T-cell (primary cell): ENCODE measurements around the gene ALLC. TPM values are rescaled to one million over a fixed set of nuclear protein-coding genes. Genes with fewer than 3 reads are reported as not detected.

Experiments
- ATAC-seq, 4 experiments: fragments of 200-7000 bp in 3 of 4; fragments of 150-1000 bp in 1 of 4; cut with Tn5 transposase; replicated peaks in 1 of 4; 1 replicate in 3 of 4; 2 replicates in 1 of 4; pipeline ENCODE4 v1.10.0; 2021; ENCODE audit warnings: moderate library complexity in 3 of 4, mild to moderate bottlenecking in 2 of 4, moderate number of reproducible peaks in 1 of 4
- CTCF ChIA-PET, 2 donors: fragments of 300-600 bp; sonication (Branson Sonifier 250); formaldehyde crosslinking; loops; one replicate each; lab custom pipeline; 2022; ENCODE audit warnings: antibody characterized with exemption in 2 of 2; lab: Charles Lee
- POLR2A ChIA-PET, 2 donors: fragments of 300-600 bp; sonication (Branson Sonifier 250); formaldehyde crosslinking; loops; one replicate each; lab custom pipeline; 2022; ENCODE audit warnings: antibody characterized with exemption in 2 of 2; lab: Charles Lee
- DNase-seq, 35 experiments: peaks; one replicate each; pipeline versions ENCODE4 v3.0.0 to v3.0.0-alpha.2; 2013 to 2023
- H3K27ac ChIP-seq: one replicate; pipeline ENCODE4 v1.5.1; 2013; ENCODE audit warnings: low read length
- H3K27me3 ChIP-seq, 2 experiments: replicated peaks in 1 of 2; 1 replicate in 1 of 2; 2 replicates in 1 of 2; pipeline versions ENCODE4 v1.6.1 to v1.7.0; 2013; ENCODE audit warnings: low read length in 1 of 2, mixed read lengths in 1 of 2; ENCODE audit not compliant: control insufficient read depth in 2 of 2, insufficient read depth in 2 of 2; ENCODE audit errors: extremely low read depth in 1 of 2
- H3K36me3 ChIP-seq, 2 donors: 1 replicate in 1 of 2; 2 replicates in 1 of 2; pipeline versions ENCODE4 v1.6.1 to v1.7.0; 2013; ENCODE audit warnings: low read length in 1 of 2; ENCODE audit not compliant: control insufficient read depth in 2 of 2, insufficient read depth in 1 of 2; ENCODE audit errors: extremely low read depth in 1 of 2
- H3K4me1 ChIP-seq, 2 experiments: 1 replicate in 1 of 2; 2 replicates in 1 of 2; pipeline versions ENCODE4 v1.6.1 to v1.7.0; 2013; ENCODE audit warnings: low read length in 2 of 2, mixed read lengths in 1 of 2; ENCODE audit not compliant: insufficient read depth in 2 of 2, control insufficient read depth in 1 of 2; ENCODE audit errors: extremely low read depth in 1 of 2
- H3K4me3 ChIP-seq, 2 donors: 1 replicate in 1 of 2; 2 replicates in 1 of 2; pipeline versions ENCODE4 v1.5.1 to v1.7.0; 2013; ENCODE audit warnings: mild to moderate bottlenecking in 2 of 2, low read length in 1 of 2, moderate library complexity in 1 of 2; ENCODE audit not compliant: control insufficient read depth in 1 of 2; ENCODE audit errors: extremely low read depth in 1 of 2
- H3K9me3 ChIP-seq: 2 replicates; pipeline ENCODE4 v1.7.0; 2013
- H3K27ac Mint-ChIP-seq, 2 donors: one replicate each; pipeline ENCODE4 v1.8.0; 2020 to 2021; ENCODE audit warnings: mild to moderate bottlenecking in 2 of 2, mixed read lengths in 2 of 2
- H3K27me3 Mint-ChIP-seq, 2 donors: one replicate each; pipeline ENCODE4 v1.8.0; 2021 to 2022; ENCODE audit warnings: mixed read lengths in 2 of 2
- H3K36me3 Mint-ChIP-seq: one replicate; pipeline ENCODE4 v1.8.0; 2021; ENCODE audit warnings: mixed read lengths
- H3K4me1 Mint-ChIP-seq, 3 donors: one replicate each; pipeline ENCODE4 v1.8.0; 2020 to 2022; ENCODE audit warnings: mixed read lengths in 3 of 3, mild to moderate bottlenecking in 1 of 3
- H3K4me3 Mint-ChIP-seq, 3 donors: one replicate each; pipeline ENCODE4 v1.8.0; 2020 to 2022; ENCODE audit warnings: mild to moderate bottlenecking in 3 of 3, mixed read lengths in 3 of 3, moderate library complexity in 3 of 3
- H3K9me3 Mint-ChIP-seq, 3 donors: one replicate each; pipeline ENCODE4 v1.8.0; 2020 to 2022; ENCODE audit warnings: mixed read lengths in 3 of 3
- WGBS: methylation state at CpG from one replicate; pipeline ENCODE4 v1.1.5; 2013; ENCODE audit warnings: missing lambda C conversion rate; ENCODE audit not compliant: insufficient coverage; 5-methylcytosine and 5-hydroxymethylcytosine counted together
- total RNA-seq, 35 experiments: library from RNA in 6 of 35; stranded (reverse) in 6 of 35; fragments of 120-200 nt in 1 of 35; gene quantifications; one replicate each; pipeline versions ENCODE4 v1.2.1 to v1.2.4 and lab custom pipeline; 2013 to 2026

Gene ALLC
- total RNA-seq, 5 donors from 2014 or later (not counting 1 experiment from before 2014, with no cell fraction given), result not detected

DNA sequence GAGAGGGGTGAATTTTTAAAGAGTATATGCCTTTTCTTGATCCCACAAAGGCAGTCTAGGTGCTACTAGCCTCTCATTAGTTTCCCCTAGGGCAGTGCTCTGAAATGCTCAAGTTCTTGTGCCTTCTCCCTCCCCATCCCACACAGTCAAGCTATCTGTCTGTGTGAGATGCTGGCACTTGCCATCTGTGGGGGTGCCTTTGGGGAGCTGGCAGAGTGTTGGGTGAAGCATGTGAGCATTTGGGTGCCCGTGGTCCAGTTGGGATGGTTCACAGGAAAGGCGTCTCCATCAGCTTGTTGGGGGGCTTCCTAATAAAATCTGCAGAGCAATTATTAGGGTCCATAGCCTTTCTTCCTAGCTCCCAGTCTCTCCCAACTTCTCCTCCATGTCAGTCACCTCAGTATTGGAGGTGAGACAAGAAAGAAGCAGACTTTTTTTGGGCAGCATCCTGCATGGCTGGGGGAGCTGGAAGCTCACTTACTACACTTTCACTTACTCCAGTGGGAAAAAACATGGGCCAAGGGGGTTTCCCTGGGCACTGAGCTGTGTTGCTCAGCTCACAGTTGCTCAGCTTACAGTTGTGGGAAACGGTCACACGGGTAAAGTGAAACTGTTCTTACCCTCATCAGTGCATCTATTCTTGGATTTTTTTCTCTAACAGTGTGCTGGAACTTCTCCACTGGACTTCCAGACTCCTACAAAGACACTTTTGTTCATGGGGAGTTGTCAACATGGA, 33.8 kb upstream of the ALLC start:
- Mint-ChIP-seq H3K36me3 (peaks cover 19% of the 10 kb centered on the region), H3K4me1 (no peaks in the 10 kb centered on the region), H3K27ac (no peak overlapping the region), H3K9me3 (no peaks in the 10 kb centered on the region), H3K27me3 (peaks cover 0 to 7% of the 10 kb centered on the region in 2 donors), H3K4me3 (no peak overlapping the region)
- DNase-seq, result no peak
- Histone ChIP-seq H3K9me3 (no peaks in the 10 kb centered on the region), H3K4me3 (no peak overlapping the region), H3K27me3 (peaks cover 0 to 21% of the 10 kb centered on the region in 2 experiments), H3K36me3 (no peaks in the 10 kb centered on the region), H3K4me1 (no peaks in the 10 kb centered on the region), H3K27ac (no peak overlapping the region)
- ATAC-seq, result no peak
- WGBS, result no CpG with 5 or more reads among the region's 4 CpGs
- POLR2A ChIA-PET, result no interaction called here
- CTCF ChIA-PET, result no interaction called here

GRCh38 chr2:3625186-3625585, 32.8 kb upstream of the ALLC start:
- Mint-ChIP-seq H3K9me3 (no peaks in the 10 kb centered on the region), H3K27me3 (peaks cover 0 to 7% of the 10 kb centered on the region in 2 donors), H3K4me1 (no peaks in the 10 kb centered on the region), H3K27ac (no peak overlapping the region), H3K4me3 (no peak overlapping the region), H3K36me3 (peaks cover 19% of the 10 kb centered on the region)
- ChIA-PET POLR2A (no interaction called here), CTCF (no interaction called here)
- Histone ChIP-seq H3K9me3 (no peaks in the 10 kb centered on the region), H3K27ac (no peak overlapping the region), H3K36me3 (no peaks in the 10 kb centered on the region), H3K4me3 (no peak overlapping the region), H3K27me3 (peaks cover 0 to 21% of the 10 kb centered on the region in 2 experiments), H3K4me1 (no peaks in the 10 kb centered on the region)
- WGBS, result 94% methylated on average over 6 of the region's 8 CpGs
- ATAC-seq (no peak), DNase-seq (peak in 2 of 35 experiments; percentile 7 to 11)

DNA sequence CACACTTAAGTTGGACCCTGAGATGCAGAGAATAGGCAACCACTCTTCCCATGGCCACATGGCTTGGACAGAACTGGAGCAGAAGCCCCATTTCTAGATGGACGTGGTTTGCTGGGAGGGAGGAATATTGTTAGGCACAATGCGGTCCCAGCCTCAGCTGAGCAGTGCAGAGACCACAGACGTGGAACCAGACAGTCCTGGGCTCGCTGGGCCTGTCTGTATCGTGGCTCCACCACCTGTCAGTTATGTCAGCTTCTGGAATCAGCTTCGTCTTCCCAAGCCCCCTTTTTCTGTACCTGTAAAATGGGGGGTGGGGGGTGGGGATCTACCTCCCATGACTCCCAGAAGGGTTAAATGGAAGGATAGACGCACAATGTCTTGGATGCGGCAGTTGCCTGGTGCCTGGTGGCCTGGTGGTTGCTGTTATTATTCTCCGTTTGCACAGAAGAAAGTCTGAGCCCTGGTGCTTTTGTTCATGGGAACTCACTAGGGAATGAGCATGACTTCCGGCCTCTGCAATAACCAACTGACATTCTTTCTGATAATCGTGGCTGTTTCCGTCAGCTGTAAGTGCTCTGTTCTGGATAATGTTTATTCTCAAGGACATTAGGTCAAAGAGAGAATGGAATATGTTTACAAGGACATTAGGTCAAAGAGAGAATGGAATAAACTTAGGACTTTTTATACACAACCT, 31.7 kb upstream of the ALLC start:
- Mint-ChIP-seq H3K4me1 (no peaks in the 10 kb centered on the region), H3K9me3 (no peaks in the 10 kb centered on the region), H3K36me3 (peaks cover 19% of the 10 kb centered on the region), H3K27ac (no peak overlapping the region), H3K4me3 (no peak overlapping the region), H3K27me3 (peaks cover 0 to 7% of the 10 kb centered on the region in 2 donors)
- H3K27me3 ChIP-seq, result peaks cover 0 to 21% of the 10 kb centered on the region in 2 experiments
- no peaks in the 10 kb centered on the region for H3K9me3 ChIP-seq
- no peak overlapping the region for H3K4me3 ChIP-seq
- no peak for ATAC-seq
- no peaks in the 10 kb centered on the region for H3K4me1 ChIP-seq
- H3K36me3 ChIP-seq, result no peaks in the 10 kb centered on the region
- peak in 1 of 35 experiments; percentile 3 for DNase-seq
- ChIA-PET CTCF (no interaction called here), POLR2A (no interaction called here)
- WGBS, result 84% methylated on average over 7 of the region's 12 CpGs
- H3K27ac ChIP-seq, result no peak overlapping the region

DNA sequence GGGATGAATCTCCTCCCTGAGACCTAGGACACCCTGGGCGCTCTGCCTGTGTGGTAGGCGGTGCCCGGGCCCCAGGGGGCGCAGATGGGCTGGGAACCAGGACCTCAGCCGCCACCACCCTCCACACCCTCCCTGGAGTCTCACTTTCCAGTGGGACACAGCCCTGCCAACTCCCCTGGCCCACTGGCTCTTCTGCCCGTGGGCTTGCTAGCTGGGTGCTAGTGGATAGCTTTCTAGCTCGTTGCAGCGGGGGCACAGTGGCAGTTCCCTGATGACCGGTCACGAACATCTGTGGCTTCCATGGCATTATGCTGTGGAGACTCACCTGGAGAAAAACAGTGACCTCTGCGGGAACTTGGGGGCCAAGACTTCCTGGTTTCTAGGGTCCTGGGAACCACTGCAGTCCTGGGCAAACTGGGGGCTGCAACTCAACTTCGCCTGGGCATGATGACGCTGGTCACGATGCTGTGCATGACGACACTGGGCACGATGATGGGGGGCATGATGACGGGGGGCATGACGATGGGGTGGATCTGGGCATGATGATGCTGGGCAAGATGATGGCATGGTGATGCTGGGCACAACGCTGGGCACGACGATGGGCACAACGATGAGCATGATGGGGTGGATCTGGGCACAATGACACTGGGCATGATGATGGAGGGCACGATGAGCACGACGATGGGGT, 31.0 kb upstream of the ALLC start:
- Histone ChIP-seq H3K27ac (no peak overlapping the region), H3K4me1 (no peaks in the 10 kb centered on the region), H3K36me3 (no peaks in the 10 kb centered on the region), H3K27me3 (peaks cover 0 to 21% of the 10 kb centered on the region in 2 experiments), H3K9me3 (no peaks in the 10 kb centered on the region), H3K4me3 (no peak overlapping the region)
- 89% methylated on average over 25 of the region's 25 CpGs for WGBS
- DNase-seq, result peak in 2 of 35 experiments; percentile 3 to 4
- Mint-ChIP-seq H3K36me3 (peaks cover 19% of the 10 kb centered on the region), H3K4me1 (no peaks in the 10 kb centered on the region), H3K27ac (no peak overlapping the region), H3K4me3 (no peak overlapping the region), H3K9me3 (no peaks in the 10 kb centered on the region), H3K27me3 (peaks cover 0 to 7% of the 10 kb centered on the region in 2 donors)
- ChIA-PET POLR2A (no interaction called here), CTCF (no interaction called here)
- ATAC-seq, result no peak

- ChIA-PET POLR2A (no interaction called here), CTCF (no interaction called here)
- peaks cover 14% of the 10 kb centered on the region for H3K36me3 Mint-ChIP-seq
- ATAC-seq (no peak), DNase-seq (peak in 1 of 35 experiments; percentile 17)
- no peaks in the 10 kb centered on the region for H3K9me3 ChIP-seq
- no peak overlapping the region for H3K4me3 Mint-ChIP-seq
- no peaks in the 10 kb centered on the region for H3K36me3 ChIP-seq
- 90% methylated on average over 20 of the region's 21 CpGs for WGBS
- no peaks in the 10 kb centered on the region for H3K4me1 Mint-ChIP-seq
- peaks cover 0 to 7% of the 10 kb centered on the region in 2 donors for H3K27me3 Mint-ChIP-seq
- H3K27me3 ChIP-seq, result peaks cover 0 to 21% of the 10 kb centered on the region in 2 experiments
- no peak overlapping the region for H3K4me3 ChIP-seq
- H3K27ac ChIP-seq, result no peak overlapping the region
- H3K27ac Mint-ChIP-seq, result no peak overlapping the region
- no peaks in the 10 kb centered on the region for H3K9me3 Mint-ChIP-seq
- no peaks in the 10 kb centered on the region for H3K4me1 ChIP-seq
These were observed 30.4 kb upstream of the ALLC start for GRCh38 chr2:3627500-3628100.

- H3K36me3 ChIP-seq, result no peaks in the 10 kb centered on the region
- ChIA-PET CTCF (no interaction called here), POLR2A (no interaction called here)
- no peak overlapping the region for H3K27ac Mint-ChIP-seq
- no peak for ATAC-seq
- WGBS, result 86% methylated on average over 3 of the region's 10 CpGs
- no peaks in the 10 kb centered on the region for H3K4me1 Mint-ChIP-seq
- H3K36me3 Mint-ChIP-seq, result peaks cover 14% of the 10 kb centered on the region
- no peaks in the 10 kb centered on the region for H3K9me3 Mint-ChIP-seq
- DNase-seq, result peak in 2 of 35 experiments; percentile 2 to 16
- H3K4me3 Mint-ChIP-seq, result no peak overlapping the region
- peaks cover 0 to 21% of the 10 kb centered on the region in 2 experiments for H3K27me3 ChIP-seq
- no peaks in the 10 kb centered on the region for H3K9me3 ChIP-seq
- H3K27ac ChIP-seq, result no peak overlapping the region
- no peaks in the 10 kb centered on the region for H3K4me1 ChIP-seq
- H3K27me3 Mint-ChIP-seq, result peaks cover 0 to 7% of the 10 kb centered on the region in 2 donors
- no peak overlapping the region for H3K4me3 ChIP-seq
These were observed 29.7 kb upstream of the ALLC start for GRCh38 chr2:3628241-3628679.
